HG02610 (cell line): ENCODE data around the gene MAPK10.
"Not testable (repeated sequence)": the region's sequence is repeated elsewhere in the genome, so short reads cannot be mapped to it uniquely, and the experiment has no call there.

ENCODE experiments used
- ATAC-seq: cut with Tn5 transposase; IDR thresholded peaks from one replicate; pipeline ENCODE4 v1.9.1; 2021; ENCODE audit warnings: mild to moderate bottlenecking, moderate library complexity; ENCODE audit not compliant: unreplicated experiment

The MAPK10 gene

DNA sequence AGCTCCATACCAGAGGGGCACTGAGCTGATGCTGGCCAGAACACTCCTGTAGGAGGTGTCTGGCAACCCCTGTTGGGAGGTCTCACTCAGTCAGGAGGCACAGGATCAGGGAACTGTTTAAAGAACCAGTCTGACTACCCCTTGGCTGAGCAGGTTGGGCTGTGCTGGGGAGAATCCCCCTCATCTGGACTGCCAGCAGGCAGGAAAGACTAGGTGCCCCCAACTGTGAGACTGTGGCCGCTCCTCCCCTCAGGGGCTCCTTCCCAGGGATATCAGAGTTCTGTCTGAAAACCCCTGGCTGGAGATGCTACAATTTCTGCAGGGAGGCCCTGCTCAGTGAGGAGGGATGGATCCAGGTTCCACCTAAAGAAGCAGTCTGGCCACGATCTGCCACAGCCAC lies 245.3 kb downstream of the MAPK10 start:
- no peak for ATAC-seq

DNA sequence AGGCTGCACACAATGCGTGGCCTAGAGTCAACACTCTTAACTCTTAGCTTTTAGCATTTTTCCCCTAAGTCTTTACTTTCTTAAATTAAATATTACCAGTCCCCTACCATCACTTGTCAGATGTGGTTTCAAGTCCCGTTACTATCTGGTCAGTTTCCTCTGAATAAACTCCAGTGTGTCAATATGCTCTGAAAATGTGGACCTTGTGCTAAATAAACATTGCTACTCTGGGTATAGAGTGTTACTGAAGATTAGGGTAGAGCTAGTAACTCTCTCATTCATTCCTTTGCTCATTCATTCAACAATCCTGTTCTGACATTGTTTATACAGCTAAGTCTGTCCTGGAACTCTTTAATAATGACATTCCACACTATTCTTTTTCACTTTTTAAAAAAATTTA lies 251.0 kb downstream of the MAPK10 start:
- ATAC-seq = no peak

DNA sequence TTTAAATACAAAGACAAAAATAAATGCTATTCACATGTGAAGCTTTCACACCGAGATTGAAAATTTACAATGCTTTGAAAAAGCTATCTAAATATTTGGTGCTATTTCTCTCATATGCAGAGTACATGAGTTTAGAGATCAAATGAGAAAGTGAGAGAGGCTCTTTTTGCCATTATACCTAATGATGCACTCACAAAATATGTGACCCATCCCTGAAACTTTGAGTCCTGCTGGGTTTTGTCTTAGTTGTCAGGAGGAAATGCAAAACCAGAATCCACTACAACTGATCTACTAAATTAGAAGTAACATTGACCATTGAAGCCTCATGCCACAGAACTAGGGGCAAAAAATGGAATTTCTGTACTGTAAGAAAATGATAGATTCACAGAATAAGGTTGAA lies 251.7 kb downstream of the MAPK10 start:
- no peak for ATAC-seq

- no peak for ATAC-seq
Observed at GRCh38 chr4:86107112-86107511, 252.7 kb downstream of the MAPK10 start.

GRCh38 chr4:86106475-86106874 lies 253.4 kb downstream of the MAPK10 start:
- no peak for ATAC-seq

- no peak for ATAC-seq
Observed at GRCh38 chr4:86101841-86102240, 258.0 kb downstream of the MAPK10 start.

DNA sequence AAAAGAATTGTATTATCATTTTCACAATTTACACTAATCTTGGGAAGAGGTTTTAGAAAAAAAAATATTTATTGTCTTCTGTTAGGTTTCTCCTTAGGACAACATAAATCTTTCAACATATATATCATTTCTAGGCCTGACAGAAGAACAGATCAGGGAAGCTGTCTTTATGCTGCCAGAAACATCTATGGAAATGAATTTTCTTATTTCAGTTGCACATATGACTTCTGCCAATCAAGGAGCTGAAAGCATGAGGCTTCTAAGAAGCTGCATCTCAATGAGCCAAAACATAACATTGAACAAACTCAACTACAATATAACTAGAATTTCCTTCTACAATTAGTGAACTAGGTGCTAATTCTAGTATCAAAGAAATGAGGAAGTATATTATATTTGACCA lies 258.4 kb downstream of the MAPK10 start:
- no peak for ATAC-seq

- no peak for ATAC-seq
Observed at GRCh38 chr4:86100539-86101215, 259.2 kb downstream of the MAPK10 start.

DNA sequence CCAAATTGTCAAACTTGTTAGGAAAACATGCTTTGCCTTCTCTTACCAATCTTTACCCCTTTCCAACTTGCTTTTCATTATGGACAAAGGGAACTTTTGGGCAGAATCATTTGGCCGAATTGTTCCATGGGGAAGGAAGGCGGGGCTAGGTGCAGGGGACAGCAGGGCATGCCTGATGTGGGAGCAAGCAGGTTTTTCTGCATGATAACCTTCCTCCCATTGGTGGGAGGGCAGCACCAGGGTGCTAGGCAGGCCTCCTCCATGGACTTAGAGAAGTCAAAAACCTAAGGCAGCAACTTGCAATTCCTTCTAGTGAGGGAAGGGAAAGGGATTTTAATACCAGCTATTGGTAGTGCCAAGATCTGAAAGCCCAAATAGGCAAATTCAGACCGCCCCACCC lies 260.5 kb downstream of the MAPK10 start:
- no peak for ATAC-seq

- ATAC-seq = no peak
Observed at GRCh38 chr4:86098691-86099090, 261.2 kb downstream of the MAPK10 start.

- no peak for ATAC-seq
Observed at GRCh38 chr4:86096373-86096772, 263.5 kb downstream of the MAPK10 start.

DNA sequence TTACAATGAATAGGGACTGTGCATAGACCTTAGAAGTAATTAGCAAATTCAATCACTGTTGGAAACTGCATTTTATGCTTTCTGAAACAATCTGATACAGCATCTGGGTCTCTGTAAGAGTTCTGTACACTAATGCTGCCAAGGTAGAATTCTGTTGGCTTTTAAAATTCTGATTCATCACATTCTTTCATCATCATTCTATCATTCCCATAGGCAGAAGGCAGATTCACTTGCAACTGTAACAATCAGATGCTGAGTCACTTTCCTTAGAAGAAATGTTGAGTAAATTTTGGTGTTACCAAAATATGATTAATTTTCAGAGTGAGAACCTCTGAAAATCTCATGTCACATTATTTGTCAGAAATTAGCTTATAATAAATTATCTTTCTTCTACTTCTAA lies 267.2 kb downstream of the MAPK10 start:
- ATAC-seq = no peak

DNA sequence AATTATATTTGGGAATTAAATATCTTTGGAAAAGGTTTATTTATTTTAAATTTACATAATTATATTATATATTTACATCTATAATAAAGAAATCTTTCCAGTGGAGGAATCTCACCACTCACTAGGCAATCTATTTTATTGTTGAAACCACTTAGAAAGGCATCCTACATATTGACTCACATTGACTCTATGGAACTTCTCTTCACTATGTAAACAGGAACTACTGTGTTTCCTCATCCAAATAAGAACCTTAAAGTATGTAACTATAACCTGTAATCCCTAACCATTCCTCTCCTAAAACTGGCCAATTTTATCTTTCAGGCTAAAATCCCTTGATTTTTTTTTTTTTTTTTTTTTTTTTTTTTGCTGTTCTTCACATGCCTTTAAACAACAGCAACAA lies 268.7 kb downstream of the MAPK10 start:
- ATAC-seq = no peak

GRCh38 chr4:86089781-86090323 lies 270.0 kb downstream of the MAPK10 start:
- ATAC-seq = no peak

GRCh38 chr4:86089053-86089452 lies 270.8 kb downstream of the MAPK10 start:
- ATAC-seq = no peak

DNA sequence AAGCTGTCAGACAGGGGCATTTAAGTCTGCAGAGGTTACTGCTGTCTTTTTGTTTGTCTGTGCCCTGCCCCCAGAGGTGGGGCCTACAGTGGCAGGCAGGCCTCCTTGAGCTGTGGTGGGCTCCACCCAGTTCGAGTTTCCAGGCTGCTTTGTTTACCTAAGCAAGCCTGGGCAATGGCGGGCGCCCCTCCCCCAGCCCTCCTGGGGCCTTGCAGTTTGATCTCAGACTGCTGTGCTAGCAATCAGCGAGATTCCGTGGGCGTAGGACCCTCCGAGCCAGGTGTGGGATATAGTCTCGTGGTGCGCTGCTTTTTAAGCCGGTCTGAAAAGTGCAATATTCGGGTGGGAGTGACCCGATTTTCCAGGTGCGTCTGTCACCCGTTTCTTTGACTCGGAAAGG lies 284.1 kb downstream of the MAPK10 start:
- not testable (repeated sequence) for ATAC-seq

DNA sequence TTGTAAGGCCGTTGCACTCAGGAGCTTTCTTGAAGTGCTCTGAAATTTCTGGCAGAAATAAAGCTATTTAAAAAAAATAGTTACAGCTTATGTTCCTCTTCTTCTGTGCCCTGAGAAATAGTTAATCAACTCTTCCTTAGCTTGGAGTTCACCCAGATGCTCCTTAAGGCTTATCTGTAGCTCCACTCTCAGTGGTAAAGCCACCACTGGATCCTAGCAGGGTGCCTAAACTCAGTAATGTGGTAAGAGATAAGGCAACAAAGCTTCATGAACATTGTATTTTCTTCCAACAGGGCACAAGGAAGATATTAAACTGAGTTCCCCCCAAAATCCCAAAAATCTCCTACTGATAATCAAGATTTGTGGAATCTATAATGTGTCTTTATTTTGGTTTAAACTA lies 299.5 kb downstream of the MAPK10 start:
- ATAC-seq = no peak

- ATAC-seq = no peak
Observed at GRCh38 chr4:86058621-86059020, 301.2 kb downstream of the MAPK10 start.

DNA sequence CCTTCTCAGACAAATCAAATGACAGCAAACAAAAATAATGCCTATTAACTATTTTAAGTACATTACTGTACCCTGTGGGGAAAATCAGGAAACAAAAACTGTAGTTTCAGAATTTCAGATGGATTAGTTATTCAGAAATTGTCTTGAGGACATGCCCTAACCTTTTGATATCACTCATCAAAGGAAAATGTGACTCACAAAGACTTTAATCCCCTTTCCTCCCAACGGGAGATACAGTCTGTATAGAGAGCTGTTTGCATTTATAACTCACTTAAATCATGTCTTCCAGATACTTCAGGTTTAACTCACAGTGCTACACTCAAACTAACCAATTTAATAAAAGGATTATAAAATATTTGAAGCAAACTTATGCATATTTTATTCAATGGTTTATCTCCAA lies 304.0 kb downstream of the MAPK10 start:
- no peak for ATAC-seq

DNA sequence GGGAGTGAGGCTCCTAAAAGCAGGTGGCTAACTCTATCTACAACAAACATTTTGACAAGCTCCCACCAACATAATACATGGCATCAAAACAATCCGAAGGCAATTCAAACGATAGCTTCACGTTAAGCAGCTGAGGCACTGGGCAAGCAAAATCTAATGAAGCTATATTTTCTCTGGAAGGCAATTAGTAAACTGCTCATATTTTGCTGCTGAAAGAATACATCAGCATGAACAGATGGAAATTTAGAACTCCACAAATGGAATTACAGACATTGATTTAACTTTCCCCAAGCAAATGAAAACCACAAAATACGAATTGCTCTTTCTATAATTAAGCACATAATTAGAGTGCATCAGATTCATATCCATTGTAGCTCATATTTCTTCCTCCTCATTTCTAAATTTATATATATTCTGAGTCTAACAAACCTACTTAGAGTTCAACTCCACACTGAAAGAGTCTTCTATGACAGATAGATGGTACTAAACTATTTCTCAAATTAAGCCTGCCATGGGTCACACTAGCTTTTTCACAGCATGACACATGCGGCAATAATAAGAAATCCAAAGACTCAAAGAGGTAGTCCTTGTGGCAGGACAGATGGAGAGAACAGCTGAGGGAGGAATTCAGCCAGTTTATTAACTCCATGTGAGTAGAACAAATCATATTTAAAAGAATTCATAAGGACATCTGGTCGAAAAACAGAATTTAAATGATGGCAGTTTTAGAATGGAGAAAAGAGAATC lies 305.4 kb downstream of the MAPK10 start:
- no peak for ATAC-seq

GRCh38 chr4:86050496-86050895 lies 309.4 kb downstream of the MAPK10 start:
- no peak for ATAC-seq

GRCh38 chr4:86048426-86048825 lies 311.4 kb downstream of the MAPK10 start:
- ATAC-seq = no peak
